ENCODE results near the gene LYPD6B.
"Not testable (repeated sequence)": the region's sequence is repeated elsewhere in the genome, so short reads cannot be mapped to it uniquely, and the experiment has no call there.

Gene LYPD6B

DNA sequence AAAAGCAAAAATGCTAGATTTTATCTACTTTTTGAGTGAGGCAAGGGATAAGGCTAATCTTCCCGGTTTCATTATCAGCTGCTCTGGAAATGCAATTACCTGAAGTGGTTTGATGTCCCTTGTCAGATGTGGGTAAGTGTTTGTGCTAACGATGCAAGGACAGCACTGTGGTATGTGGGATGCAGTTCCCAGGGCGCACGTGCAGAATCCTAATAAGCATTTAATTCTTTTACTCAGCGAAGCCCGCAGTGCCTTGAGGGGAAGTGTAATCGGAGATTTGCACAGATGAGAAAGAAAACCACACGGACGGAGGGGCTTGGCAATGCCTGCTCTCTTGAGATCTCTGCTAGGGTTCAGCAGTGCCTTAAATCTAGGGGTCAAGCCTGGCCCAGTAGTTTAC lies 183.4 kb downstream of the LYPD6B start:
- no peak for DNase-seq

GRCh38 chr2:149223472-149224095 lies 185.1 kb downstream of the LYPD6B start:
- DNase-seq: no peak

GRCh38 chr2:149224543-149224942 lies 186.0 kb downstream of the LYPD6B start:
- no peak for DNase-seq

GRCh38 chr2:149225446-149225845 lies 186.9 kb downstream of the LYPD6B start:
- DNase-seq: no peak

DNA sequence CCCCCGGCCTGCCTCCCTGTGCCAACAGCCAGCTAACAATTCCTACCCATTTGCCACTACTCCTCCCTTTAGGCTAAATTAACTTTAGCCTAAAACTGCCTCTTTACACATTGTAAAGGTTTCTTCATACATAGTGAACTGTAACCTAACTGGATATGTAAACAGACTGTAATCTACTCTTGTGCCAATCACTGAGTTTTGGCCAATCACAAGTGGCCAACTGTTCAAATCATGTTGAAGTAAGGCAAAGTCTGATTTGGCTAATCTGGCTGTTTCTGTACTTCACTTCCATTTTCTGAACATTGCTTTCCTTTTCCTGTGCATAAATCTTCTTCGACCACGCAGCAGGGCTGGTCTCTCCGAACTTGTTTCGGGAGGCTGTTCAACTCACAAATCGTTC lies 188.3 kb downstream of the LYPD6B start:
- no peak for DNase-seq

GRCh38 chr2:149235816-149236375 lies 197.4 kb downstream of the LYPD6B start:
- DNase-seq: no peak

DNA sequence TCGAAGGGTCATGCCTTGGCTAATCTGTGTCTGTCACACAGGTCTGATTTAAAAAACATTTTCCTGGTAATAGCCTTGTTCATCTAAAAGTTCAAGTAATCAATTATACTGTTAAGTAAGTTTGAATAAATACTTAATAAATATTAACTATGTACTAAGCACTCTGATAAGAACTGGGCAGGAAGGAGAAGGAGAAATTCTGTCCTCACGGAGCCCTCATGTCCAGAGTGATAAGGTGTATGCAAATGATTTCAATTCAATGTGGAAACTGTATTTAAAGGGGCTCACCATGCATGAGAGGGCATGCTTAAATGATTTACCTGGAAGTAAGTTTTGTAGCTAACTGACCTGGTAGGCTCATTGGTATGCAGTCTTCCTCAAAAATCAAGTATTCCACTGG lies 197.9 kb downstream of the LYPD6B start:
- no peak for DNase-seq

- no peak for DNase-seq
Measured at GRCh38 chr2:149246186-149246585, 207.7 kb downstream of the LYPD6B start.

DNA sequence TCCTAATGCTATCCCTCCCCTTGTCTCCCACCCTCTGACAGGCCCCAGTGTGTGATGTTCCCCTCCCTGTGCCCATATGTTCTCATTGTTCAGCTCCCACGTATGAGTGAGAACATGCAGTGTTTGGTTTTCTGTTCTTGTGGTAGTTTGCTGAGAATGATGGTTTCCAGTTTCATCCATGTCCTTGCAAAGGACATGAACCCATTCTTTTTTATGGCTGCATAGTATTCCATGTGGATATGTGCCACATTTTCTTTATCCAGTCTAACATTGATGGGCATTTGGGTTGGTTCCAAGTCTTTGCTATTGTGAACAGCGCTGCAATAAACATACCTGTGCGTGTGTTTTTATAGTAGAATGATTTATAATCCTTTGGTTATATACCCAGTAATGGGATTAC lies 212.9 kb downstream of the LYPD6B start:
- not testable (repeated sequence) for DNase-seq

DNA sequence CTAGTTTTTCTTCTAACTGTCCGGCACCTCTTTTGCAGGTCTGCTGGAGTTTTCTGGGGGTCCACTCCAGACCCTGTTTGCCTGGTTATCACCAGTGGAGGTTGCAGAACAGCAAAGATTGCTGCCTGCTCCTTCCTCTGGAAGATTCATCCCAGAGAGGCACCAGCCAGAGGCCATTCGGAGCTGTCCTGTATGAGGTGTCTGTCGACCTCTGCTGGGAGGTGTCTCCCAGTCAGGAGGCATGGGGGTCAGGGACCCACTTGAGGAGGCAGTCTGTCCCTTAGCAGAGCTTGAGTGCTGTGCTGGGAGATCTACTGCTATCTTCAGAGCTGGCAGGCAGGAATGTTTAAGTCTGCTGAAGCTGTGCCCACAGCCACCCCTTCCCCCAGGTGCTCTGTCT lies 218.4 kb downstream of the LYPD6B start:
- not testable (repeated sequence) for DNase-seq

- no peak for DNase-seq
Measured at GRCh38 chr2:149258531-149258930, 220.0 kb downstream of the LYPD6B start.

DNA sequence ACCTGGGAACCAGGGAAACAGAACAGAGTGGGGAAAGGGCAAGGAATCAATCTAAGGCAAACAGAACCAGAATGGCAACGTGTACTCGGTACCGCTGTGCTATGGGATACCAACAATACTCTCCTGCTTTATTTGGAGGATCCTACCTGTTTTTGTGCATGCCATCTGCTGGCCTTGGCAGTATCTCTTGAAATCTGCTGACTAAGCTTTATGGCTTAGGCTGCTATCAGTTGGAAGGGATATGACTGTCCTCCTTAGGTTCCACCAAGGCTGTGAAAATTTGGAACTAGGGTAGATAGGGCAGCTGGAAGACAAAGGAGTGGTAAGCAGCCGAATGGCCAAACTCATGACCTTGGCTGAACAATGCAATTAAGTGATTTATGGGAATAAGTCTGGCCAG lies 220.6 kb downstream of the LYPD6B start:
- no peak for DNase-seq

GRCh38 chr2:149261692-149262091 lies 223.2 kb downstream of the LYPD6B start:
- no peak for DNase-seq
